CD4-positive, alpha-beta T cell treated with Interleukin-4 for 1 hour (primary cell): ENCODE results near the gene POPDC2.

ENCODE experiments used
- DNase-seq, 2 donors: peaks; one replicate each; pipeline ENCODE4 v3.0.0-alpha.2; 2020 to 2022

POPDC2 gene

GRCh38 chr3:119669906-119670570 is 9.6 kb upstream of the POPDC2 start:
- no peak for DNase-seq

GRCh38 chr3:119665954-119666559 is 5.7 kb upstream of the POPDC2 start:
- no peak for DNase-seq

DNA sequence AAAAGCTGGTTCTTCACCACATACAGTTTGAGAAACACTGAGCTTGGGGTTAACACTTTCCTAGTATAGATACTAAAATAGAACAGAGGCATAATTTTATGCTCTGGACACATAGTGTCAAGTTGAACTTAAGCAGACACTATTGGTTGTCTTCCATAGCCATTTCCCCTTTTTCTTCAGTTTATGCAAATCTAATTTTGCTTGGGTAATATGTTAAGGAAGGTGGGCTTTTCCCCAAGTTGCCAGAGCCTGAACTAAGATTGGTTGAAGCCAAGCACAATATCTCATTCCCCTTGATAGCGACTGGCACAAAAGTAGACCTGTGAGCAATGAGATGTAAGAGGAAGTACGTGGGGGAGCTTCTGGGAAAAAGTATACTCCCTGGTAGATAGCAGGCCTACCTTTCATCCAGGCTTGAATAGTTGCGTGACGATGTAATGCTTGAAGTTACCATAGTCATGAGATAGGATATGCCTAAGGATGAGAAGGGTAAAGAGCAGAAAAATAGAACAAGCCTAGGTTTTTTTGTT is 4.5 kb upstream of the POPDC2 start:
- no peak for DNase-seq

DNA sequence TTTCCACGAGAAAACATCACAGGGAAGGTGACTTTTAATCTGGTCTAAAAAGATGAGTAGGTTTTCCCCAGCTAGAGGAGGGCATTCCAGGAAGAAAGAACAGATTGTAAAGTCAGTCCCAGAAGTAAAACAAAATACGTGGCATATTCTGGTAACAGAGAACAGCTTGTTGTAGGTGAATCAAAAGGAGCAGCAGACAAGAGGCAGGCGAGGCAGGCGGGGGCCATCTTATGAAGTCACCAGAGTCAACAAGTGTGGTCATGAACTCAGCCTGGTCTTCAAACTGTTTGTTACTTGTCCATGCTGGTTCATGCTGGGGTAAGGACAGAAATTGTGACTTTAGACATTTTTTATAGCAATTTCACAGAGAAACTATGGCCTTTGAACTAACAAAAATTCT is 4.0 kb upstream of the POPDC2 start:
- DNase-seq, result no peak

GRCh38 chr3:119663885-119664284 is 3.5 kb upstream of the POPDC2 start:
- no peak for DNase-seq

DNA sequence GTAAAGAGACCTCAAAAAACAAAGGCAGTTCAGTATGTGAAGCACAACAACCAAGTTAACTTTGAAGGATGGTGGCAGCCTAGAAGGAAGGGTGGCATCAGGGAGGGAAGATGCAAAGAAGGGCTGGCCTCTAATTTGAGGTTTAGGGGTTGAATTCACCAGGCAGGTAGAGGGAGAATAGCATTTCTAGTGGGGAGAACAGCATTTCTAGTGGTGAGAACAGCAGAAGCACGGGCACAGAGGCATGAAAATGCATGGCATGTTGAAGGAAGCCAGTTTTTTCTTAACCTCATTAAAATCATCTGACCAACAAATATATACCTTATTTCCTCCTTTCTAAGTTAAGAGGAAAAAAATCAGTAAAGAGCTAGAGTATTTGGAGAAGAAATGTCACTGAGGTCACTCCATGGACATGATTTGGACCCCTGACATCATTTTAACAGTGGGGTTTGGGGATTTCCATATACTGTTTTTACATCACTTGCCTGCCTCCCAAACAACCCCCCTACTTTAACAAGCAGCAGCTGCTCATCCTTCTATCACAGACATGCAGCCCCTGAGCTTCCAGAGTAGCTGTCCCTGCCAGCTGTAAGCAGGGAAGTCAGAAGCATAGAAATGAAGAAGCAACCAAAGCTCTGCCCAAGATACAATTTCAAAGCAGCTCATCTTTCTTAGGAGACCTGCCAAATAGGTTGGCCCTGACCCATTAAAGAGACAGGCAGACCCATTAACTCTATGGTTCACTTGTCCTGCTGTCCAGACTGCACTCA is 2.4 kb upstream of the POPDC2 start:
- DNase-seq, result no peak

GRCh38 chr3:119659606-119660291 is 640 bp downstream of the POPDC2 start:
- DNase-seq, result no peak

DNA sequence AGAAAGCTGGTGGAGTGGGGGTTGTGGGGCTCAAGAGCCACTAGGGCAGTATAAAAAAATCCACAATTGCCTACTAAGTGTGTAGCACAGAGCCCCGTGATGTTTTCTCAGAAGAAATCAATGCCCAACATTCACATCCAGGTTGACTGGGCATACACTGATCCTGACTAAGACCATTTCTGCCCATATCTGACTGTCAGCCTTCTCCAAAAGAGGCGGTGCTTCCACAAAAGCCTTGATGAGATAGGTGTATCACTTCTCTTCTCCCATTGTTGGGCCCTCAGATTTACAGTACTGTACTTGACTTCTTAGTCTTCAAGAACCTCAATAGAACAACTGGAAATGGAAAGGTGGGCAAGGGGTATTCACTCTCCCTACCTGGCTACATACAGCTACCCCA is 1.4 kb downstream of the POPDC2 start:
- no peak for DNase-seq

- DNase-seq, result no peak
These were observed 2.3 kb downstream of the POPDC2 start for GRCh38 chr3:119657887-119658702.

DNA sequence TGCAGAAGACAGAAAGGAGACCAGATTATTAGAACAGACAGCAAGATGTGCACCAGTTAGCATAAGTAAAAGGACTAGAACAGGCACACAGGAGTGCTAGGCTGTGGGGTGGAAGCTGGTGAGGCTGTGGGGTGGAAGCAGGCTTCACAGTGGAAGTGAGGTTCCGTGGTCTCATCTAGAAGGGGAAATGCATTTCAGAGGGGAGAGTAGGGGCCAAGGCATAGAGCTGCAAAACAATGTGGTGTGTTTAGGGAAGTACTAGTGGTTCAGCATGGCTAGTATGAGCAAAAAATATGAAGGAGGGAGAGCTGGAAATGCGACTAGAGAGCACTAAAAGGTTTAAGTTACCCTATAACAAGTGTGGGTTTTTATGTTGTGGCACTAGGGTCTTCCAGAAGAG is 6.5 kb downstream of the POPDC2 start:
- no peak for DNase-seq

DNA sequence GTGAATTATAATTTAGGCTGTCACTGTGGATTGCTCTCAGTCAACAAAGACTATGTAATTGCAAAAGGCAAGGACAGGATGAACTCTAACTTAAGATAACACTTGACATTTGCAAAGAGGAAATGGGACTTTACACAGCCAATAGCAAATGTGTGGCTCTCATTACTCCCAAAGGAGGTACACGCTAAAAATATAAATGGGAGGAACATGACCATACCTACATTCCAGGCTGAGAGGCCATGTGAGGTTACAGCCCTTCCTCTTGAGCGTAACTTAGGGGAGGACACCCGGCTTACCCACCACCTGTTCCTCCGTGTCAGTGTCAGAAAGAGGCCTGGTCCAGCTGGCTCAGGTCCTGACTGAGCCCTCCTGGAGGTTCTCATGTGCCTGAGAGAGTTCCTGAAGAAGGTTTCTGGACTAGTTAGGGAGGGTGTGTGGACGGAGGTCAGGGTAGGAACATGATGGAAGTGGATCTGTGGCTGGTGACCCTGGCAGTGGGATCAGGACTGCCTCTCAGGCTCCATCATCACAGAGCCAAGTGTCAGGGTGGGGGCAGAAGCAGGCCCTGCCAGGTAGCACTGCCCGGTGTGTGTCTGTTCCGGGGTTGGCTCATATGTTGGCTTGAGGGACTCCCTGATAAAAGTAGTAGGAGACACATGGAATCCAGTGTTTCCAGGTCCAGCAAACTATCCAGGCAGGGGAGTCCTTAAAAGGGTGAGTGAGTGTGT is 7.9 kb downstream of the POPDC2 start:
- DNase-seq, result no peak

DNA sequence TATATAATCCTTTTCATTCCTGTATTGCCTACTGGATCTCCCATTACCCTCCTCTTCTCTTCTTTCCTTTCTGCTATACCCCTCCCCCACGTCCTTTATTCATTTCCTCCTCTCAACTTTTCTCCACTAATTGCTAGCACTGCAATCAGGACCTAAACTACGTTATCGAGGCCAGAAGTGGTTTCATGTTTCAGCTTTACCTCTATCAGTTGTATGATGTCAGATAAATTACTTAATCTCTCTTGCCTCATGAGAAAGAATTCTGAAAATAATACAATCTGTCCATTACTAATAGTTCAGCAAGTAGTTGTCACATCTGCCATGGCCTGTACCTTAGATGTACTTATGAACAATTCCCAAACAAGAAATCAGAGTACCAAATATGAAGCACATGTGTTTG is 10.6 kb downstream of the POPDC2 start:
- no peak for DNase-seq

GRCh38 chr3:119647843-119648575 is 12.4 kb downstream of the POPDC2 start:
- no peak for DNase-seq

DNA sequence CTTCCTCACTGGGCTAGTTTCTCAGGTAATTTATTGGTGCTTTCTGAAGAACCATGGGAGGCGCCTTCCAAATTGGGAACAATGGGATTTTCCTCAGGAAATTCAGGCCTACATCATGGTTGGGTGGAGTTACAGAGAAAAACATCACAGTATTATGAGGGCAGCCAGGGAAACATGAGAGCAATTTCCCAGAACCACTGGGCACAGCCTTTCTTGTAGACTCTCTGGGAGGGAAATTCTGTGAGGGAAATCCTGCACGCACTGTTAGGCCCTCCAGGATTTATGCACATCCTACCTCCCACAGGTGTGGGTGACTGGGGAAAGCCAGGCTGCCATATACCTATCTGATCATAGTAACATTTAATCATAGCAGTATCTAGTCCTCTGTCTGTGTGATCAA is 13.2 kb downstream of the POPDC2 start:
- no peak for DNase-seq

- no peak for DNase-seq
These were observed 14.6 kb downstream of the POPDC2 start for GRCh38 chr3:119645813-119646212.

DNA sequence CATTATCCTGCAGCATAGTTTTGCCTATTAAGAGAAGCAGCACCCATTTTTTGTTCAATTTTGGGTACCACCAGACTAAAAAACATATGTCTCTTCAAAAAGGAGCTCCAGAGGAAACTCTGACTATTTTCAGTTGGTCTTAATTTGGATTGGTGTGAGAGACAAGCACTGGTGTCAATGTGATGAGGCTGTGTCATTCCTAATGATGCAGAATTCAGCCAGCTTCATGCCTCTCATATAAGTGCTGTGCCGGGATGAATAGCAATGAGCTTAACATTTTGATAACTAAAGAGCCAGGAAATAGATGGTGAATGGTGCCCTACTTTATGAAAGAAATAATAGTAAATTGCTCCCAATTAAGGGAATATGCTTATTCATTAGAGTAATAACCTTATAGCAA is 15.9 kb downstream of the POPDC2 start:
- no peak for DNase-seq

DNA sequence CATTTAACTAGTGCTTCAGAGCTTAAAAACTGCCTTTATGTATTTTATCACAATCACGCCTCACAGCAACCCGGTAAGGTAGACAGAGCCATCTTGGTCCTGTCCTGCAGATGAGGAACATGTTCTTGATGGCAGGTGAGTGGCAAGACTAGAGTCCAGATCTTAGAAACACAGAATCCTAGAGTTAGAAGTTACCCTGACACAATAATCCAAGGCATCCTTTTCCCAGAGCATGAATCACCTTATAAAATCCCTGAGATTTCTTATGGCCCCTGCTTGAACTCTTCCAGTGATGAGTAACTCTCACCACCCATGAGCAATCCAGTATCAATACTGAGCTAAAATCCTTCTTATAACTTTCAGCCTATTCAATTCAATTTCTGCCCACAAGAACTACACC is 16.9 kb downstream of the POPDC2 start:
- no peak for DNase-seq

DNA sequence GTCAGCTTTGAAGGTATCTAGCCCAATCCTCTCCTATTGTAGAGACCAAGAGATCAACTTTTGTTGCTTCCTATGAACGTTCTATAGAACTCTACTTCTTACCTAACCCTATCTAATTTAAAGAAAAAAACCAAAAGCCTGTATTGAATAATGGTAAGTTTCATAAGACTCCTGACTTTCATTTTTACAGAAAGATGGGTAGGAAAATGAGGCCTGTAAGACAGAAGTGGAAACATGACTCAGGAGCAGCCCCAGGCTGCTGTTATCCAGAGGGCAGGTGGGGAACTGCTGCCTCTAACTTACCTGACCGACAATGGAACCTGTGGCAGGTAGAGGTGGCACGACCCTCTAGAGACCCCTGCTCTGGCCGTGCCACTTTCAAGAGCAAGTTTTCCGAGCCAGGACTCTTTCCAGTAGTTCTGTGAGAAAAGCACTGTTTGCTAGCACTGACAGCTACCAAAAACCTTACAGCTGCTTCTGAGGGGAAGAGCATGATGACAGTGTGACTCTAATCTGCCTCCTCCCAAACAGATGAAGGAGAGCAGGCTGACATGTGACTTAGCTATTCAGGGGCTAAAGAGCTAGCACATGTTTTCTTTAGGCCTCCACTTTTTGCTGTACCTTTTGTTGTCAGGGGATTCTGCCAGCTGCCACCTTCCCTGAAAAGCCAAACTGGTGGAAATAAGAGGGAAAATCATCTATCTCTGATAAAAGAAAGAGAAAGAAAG is 17.5 kb downstream of the POPDC2 start:
- DNase-seq, result no peak

DNA sequence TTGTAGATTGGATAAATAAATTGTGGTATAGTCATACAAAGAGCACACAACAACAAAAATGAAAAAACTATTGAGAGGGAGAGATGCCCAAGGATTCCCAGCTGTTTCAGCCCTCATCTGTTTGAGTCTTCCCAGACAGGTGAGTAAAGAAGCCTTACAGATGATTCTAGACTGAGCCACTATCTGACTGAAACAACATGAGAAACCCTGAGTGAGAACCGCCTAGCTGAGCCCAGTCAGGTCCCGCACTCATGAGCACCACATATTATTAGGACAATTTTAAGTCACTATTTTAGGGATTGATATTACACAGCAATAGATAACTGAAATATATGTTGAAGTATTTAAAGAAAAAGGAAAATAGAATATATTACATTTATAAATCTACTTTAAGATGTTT is 19.0 kb downstream of the POPDC2 start:
- no peak for DNase-seq
